T-helper 1 cell treated with Interleukin-12 subunit alpha and Interleukin-12 subunit beta and Interleukin-4 antibody, amounts not matched to agents 30 μg/mL and 1 μg/mL, for 36 hours (primary cell): ENCODE measurements around the gene GNG12.
"Not testable (repeated sequence)": the region's sequence is repeated elsewhere in the genome, so short reads cannot be mapped to it uniquely, and the experiment has no call there.

Experiments used
- H3K27ac Mint-ChIP-seq: one replicate; pipeline ENCODE4 v1.8.0; 2021; ENCODE audit warnings: mild to moderate bottlenecking, mixed read lengths
- H3K27me3 Mint-ChIP-seq: one replicate; pipeline ENCODE4 v1.8.0; 2021; ENCODE audit warnings: low read depth, mixed read lengths
- H3K36me3 Mint-ChIP-seq: one replicate; pipeline ENCODE4 v1.8.0; 2021; ENCODE audit warnings: low read depth, mixed read lengths
- H3K4me1 Mint-ChIP-seq: one replicate; pipeline ENCODE4 v1.8.0; 2021; ENCODE audit warnings: low read depth, mixed read lengths
- H3K4me3 Mint-ChIP-seq: one replicate; pipeline ENCODE4 v1.8.0; 2021; ENCODE audit warnings: mild to moderate bottlenecking, moderate library complexity, mixed read lengths
- H3K9me3 Mint-ChIP-seq: one replicate; pipeline ENCODE4 v1.8.0; 2021; ENCODE audit warnings: mixed read lengths

GNG12 gene

GRCh38 chr1:67672260-67672803 lies 160.9 kb downstream of the GNG12 start:
- Mint-ChIP-seq H3K4me3 (no peak overlapping the region), H3K4me1 (peaks cover 20% of the 10 kb centered on the region), H3K27me3 (peaks cover 38% of the 10 kb centered on the region), H3K27ac (no peak overlapping the region), H3K36me3 (no peaks in the 10 kb centered on the region), H3K9me3 (no peaks in the 10 kb centered on the region)

- no peaks in the 10 kb centered on the region for H3K36me3 Mint-ChIP-seq
Measured at GRCh38 chr1:67668660-67669059, 164.6 kb downstream of the GNG12 start.

GRCh38 chr1:67666636-67667035 lies 166.6 kb downstream of the GNG12 start:
- H3K9me3 Mint-ChIP-seq = no peaks in the 10 kb centered on the region
- peaks cover 39% of the 10 kb centered on the region for H3K27me3 Mint-ChIP-seq
- H3K4me3 Mint-ChIP-seq = no peak overlapping the region
- no peak overlapping the region for H3K27ac Mint-ChIP-seq
- H3K36me3 Mint-ChIP-seq = no peaks in the 10 kb centered on the region
- no peaks in the 10 kb centered on the region for H3K4me1 Mint-ChIP-seq

More at GRCh38 chr1:67668660-67669059, 164.6 kb downstream of the GNG12 start:
- peaks cover 3% of the 10 kb centered on the region for H3K4me1 Mint-ChIP-seq
- H3K4me3 Mint-ChIP-seq = no peak overlapping the region
- H3K27ac Mint-ChIP-seq = no peak overlapping the region
- H3K27me3 Mint-ChIP-seq = peaks cover 43% of the 10 kb centered on the region
- no peaks in the 10 kb centered on the region for H3K9me3 Mint-ChIP-seq

DNA sequence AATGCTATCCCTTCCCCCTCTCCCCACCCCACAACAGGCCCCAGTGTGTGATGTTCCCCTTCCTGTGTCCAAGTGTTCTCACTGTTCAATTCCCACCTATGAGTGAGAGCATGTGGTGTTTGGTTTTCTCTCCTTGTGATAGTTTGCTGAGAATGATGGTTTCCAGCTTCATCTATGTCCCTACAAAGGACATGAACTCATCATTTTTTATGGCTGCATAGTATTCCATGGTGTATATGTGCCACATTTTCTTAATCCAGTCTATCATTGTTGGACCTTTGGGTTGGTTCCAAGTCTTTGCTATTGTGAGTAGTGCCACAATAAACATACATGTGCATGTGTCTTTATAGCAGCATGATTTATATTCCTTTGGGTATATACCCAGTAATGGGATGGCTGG lies 168.0 kb downstream of the GNG12 start:
- H3K4me3 Mint-ChIP-seq, H3K27ac Mint-ChIP-seq, H3K4me1 Mint-ChIP-seq, H3K36me3 Mint-ChIP-seq, H3K9me3 Mint-ChIP-seq: not testable (repeated sequence)
- peaks cover 35% of the 10 kb centered on the region for H3K27me3 Mint-ChIP-seq

- H3K36me3 Mint-ChIP-seq = no peaks in the 10 kb centered on the region
- peaks cover 35% of the 10 kb centered on the region for H3K27me3 Mint-ChIP-seq
- H3K4me3 Mint-ChIP-seq = no peak overlapping the region
- no peaks in the 10 kb centered on the region for H3K9me3 Mint-ChIP-seq
- H3K27ac Mint-ChIP-seq = no peak overlapping the region
- H3K4me1 Mint-ChIP-seq = no peaks in the 10 kb centered on the region
Measured at GRCh38 chr1:67664048-67664447, 169.2 kb downstream of the GNG12 start.

DNA sequence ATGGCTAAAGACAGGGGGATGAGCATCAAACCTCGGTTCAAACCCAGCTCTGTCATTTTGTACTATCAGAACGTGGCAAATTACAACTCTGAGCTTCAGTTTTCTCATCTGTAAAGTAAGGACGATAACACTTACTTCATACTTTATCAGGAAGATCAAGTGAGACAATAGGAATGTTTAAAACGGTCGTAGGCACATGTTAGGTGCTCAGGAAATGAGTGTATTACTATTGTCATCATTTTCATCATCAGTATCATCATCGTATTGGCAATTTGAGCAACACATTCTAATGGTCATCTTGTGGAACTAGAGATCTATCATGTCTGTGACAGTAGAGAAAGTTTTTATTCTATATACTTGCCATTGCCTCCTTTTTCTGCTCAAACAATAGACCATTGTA lies 170.4 kb downstream of the GNG12 start:
- H3K9me3 Mint-ChIP-seq = no peaks in the 10 kb centered on the region
- no peaks in the 10 kb centered on the region for H3K4me1 Mint-ChIP-seq
- no peaks in the 10 kb centered on the region for H3K36me3 Mint-ChIP-seq
- H3K27me3 Mint-ChIP-seq = peaks cover 25% of the 10 kb centered on the region
- H3K4me3 Mint-ChIP-seq = no peak overlapping the region
- H3K27ac Mint-ChIP-seq = no peak overlapping the region

GRCh38 chr1:67659229-67659628 lies 174.0 kb downstream of the GNG12 start:
- no peak overlapping the region for H3K27ac Mint-ChIP-seq
- no peaks in the 10 kb centered on the region for H3K4me1 Mint-ChIP-seq
- peaks cover 24% of the 10 kb centered on the region for H3K27me3 Mint-ChIP-seq
- H3K36me3 Mint-ChIP-seq = no peaks in the 10 kb centered on the region
- no peaks in the 10 kb centered on the region for H3K9me3 Mint-ChIP-seq
- H3K4me3 Mint-ChIP-seq = no peak overlapping the region

GRCh38 chr1:67657152-67657551 lies 176.1 kb downstream of the GNG12 start:
- not testable (repeated sequence) for H3K4me3 Mint-ChIP-seq, H3K9me3 Mint-ChIP-seq, H3K4me1 Mint-ChIP-seq, H3K27ac Mint-ChIP-seq, H3K36me3 Mint-ChIP-seq
- H3K27me3 Mint-ChIP-seq = peaks cover 16% of the 10 kb centered on the region

- Mint-ChIP-seq H3K36me3 (no peaks in the 10 kb centered on the region), H3K9me3 (no peaks in the 10 kb centered on the region), H3K27me3 (peaks cover 12% of the 10 kb centered on the region), H3K4me1 (no peaks in the 10 kb centered on the region), H3K27ac (no peak overlapping the region), H3K4me3 (no peak overlapping the region)
Measured at GRCh38 chr1:67655581-67655980, 177.7 kb downstream of the GNG12 start.

GRCh38 chr1:67653304-67653703 lies 180.0 kb downstream of the GNG12 start:
- Mint-ChIP-seq H3K27ac (no peak overlapping the region), H3K4me1 (no peaks in the 10 kb centered on the region), H3K27me3 (peaks cover 5% of the 10 kb centered on the region), H3K36me3 (no peaks in the 10 kb centered on the region), H3K9me3 (no peaks in the 10 kb centered on the region), H3K4me3 (no peak overlapping the region)

GRCh38 chr1:67652800-67653199 lies 180.5 kb downstream of the GNG12 start:
- H3K27me3 Mint-ChIP-seq = peaks cover 5% of the 10 kb centered on the region
- no peak overlapping the region for H3K4me3 Mint-ChIP-seq
- H3K27ac Mint-ChIP-seq = no peak overlapping the region
- H3K4me1 Mint-ChIP-seq = no peaks in the 10 kb centered on the region
- H3K36me3 Mint-ChIP-seq = no peaks in the 10 kb centered on the region
- no peaks in the 10 kb centered on the region for H3K9me3 Mint-ChIP-seq
